Liver (tissue), 9 donors: ENCODE measurements around the gene TEX9. TPM values are rescaled to one million over a fixed set of nuclear protein-coding genes. Genes with fewer than 3 reads are reported as not detected.
"Not testable (repeated sequence)": the region's sequence is repeated elsewhere in the genome, so short reads cannot be mapped to it uniquely, and the experiment has no call there.

ENCODE experiments used
- DNase-seq: peaks from one replicate; pipeline ENCODE4 v3.0.0-alpha.2; 2017; ENCODE audit warnings: low spot score
- H3K27ac ChIP-seq, 2 donors: one replicate each; pipeline ENCODE4 v1.7.0; 2013; ENCODE audit warnings: inconsistent platforms in 2 of 2, low read length in 2 of 2, control low read depth in 1 of 2, low read depth in 1 of 2, mild to moderate bottlenecking in 1 of 2
- H3K27me3 ChIP-seq, 4 donors: one replicate each; pipeline versions ENCODE4 v1.6.1 to v1.7.0; 2013; ENCODE audit warnings: low read length in 3 of 4, inconsistent platforms in 1 of 4, mild to moderate bottlenecking in 1 of 4, moderate library complexity in 1 of 4; ENCODE audit not compliant: control insufficient read depth in 4 of 4, insufficient read depth in 4 of 4
- H3K36me3 ChIP-seq, 4 donors: one replicate each; pipeline versions ENCODE4 v1.6.1 to v1.7.0; 2013; ENCODE audit warnings: low read length in 3 of 4, mild to moderate bottlenecking in 3 of 4, low read depth in 1 of 4, moderate library complexity in 1 of 4; ENCODE audit not compliant: control insufficient read depth in 4 of 4, insufficient read depth in 3 of 4
- H3K4me1 ChIP-seq, 4 donors: one replicate each; pipeline versions ENCODE4 v1.6.1 to v1.7.0; 2013; ENCODE audit warnings: low read length in 3 of 4, mild to moderate bottlenecking in 3 of 4, moderate library complexity in 1 of 4; ENCODE audit not compliant: control insufficient read depth in 4 of 4, insufficient read depth in 4 of 4
- H3K4me3 ChIP-seq, 3 donors: one replicate each; pipeline versions ENCODE4 v1.6.1 to v1.7.0; 2013; ENCODE audit warnings: low read length in 3 of 3, control low read depth in 1 of 3, low read depth in 1 of 3, mild to moderate bottlenecking in 1 of 3
- H3K9ac ChIP-seq, 2 donors: one replicate each; pipeline ENCODE4 v1.7.0; 2013; ENCODE audit warnings: low read length in 2 of 2, mild to moderate bottlenecking in 2 of 2, moderate library complexity in 2 of 2, control low read depth in 1 of 2, low read depth in 1 of 2
- H3K9me3 ChIP-seq, 4 donors: one replicate each; pipeline versions ENCODE4 v1.6.1 to v1.7.0; 2013; ENCODE audit warnings: low read length in 3 of 4; ENCODE audit not compliant: control insufficient read depth in 4 of 4
- ATF3 ChIP-seq: IDR thresholded peaks from 2 replicates; pipeline ENCODE4 v1.6.1; 2016; ENCODE audit warnings: antibody characterized with exemption
- CTCF ChIP-seq: fragments of 150-350 bp; IDR thresholded peaks from 2 replicates; pipeline ENCODE4 v1.5.1; 2017; ENCODE audit warnings: improper control_type of control experiment, low read depth, low read length; ENCODE audit not compliant: missing input control
- EGR1 ChIP-seq, 2 donors: IDR thresholded peaks; 2 replicates each; pipeline ENCODE4 v1.6.1; 2016 to 2018; ENCODE audit warnings: antibody characterized with exemption in 2 of 2, low read depth in 2 of 2
- FOXA1 ChIP-seq: IDR thresholded peaks from 2 replicates; pipeline ENCODE4 v1.6.1; 2016; ENCODE audit warnings: antibody characterized with exemption
- FOXA2 ChIP-seq: IDR thresholded peaks from 2 replicates; pipeline ENCODE4 v1.6.1; 2016; ENCODE audit warnings: antibody characterized with exemption
- GABPA ChIP-seq, 2 donors: IDR thresholded peaks in 1 of 2; conservative IDR thresholded peaks in 1 of 2; 2 replicates each; pipeline ENCODE4 v1.6.1; 2016; ENCODE audit warnings: antibody characterized with exemption in 2 of 2, mild to moderate bottlenecking in 1 of 2, moderate library complexity in 1 of 2
- HNF4A ChIP-seq, 2 donors: conservative IDR thresholded peaks; 2 replicates each; pipeline ENCODE4 v1.6.1; 2016; ENCODE audit warnings: antibody characterized with exemption in 2 of 2, mild to moderate bottlenecking in 2 of 2
- JUND ChIP-seq, 2 donors: IDR thresholded peaks; 2 replicates each; pipeline ENCODE4 v1.6.1; 2016; ENCODE audit warnings: antibody characterized with exemption in 2 of 2
- NR2F2 ChIP-seq: IDR thresholded peaks from 2 replicates; pipeline ENCODE4 v1.6.1; 2016; ENCODE audit warnings: antibody characterized with exemption
- RAD21 ChIP-seq, 2 donors: IDR thresholded peaks; 2 replicates each; pipeline ENCODE4 v1.6.1; 2016; ENCODE audit warnings: antibody characterized with exemption in 2 of 2, mild to moderate bottlenecking in 2 of 2
- REST ChIP-seq: IDR thresholded peaks from 2 replicates; pipeline ENCODE4 v1.6.1; 2016; ENCODE audit warnings: antibody characterized with exemption, mild to moderate bottlenecking
- RXRA ChIP-seq, 2 donors: IDR thresholded peaks; 2 replicates each; pipeline ENCODE4 v1.6.1; 2017 to 2018; ENCODE audit warnings: antibody characterized with exemption in 2 of 2, mild to moderate bottlenecking in 1 of 2
- SP1 ChIP-seq: IDR thresholded peaks from 2 replicates; pipeline ENCODE4 v1.6.1; 2018; ENCODE audit warnings: antibody characterized with exemption, mild to moderate bottlenecking
- TAF1 ChIP-seq: conservative IDR thresholded peaks from 2 replicates; pipeline ENCODE4 v1.6.1; 2016; ENCODE audit warnings: antibody characterized with exemption, mild to moderate bottlenecking
- YY1 ChIP-seq: IDR thresholded peaks from 2 replicates; pipeline ENCODE4 v1.6.1; 2016; ENCODE audit warnings: antibody characterized with exemption, mild to moderate bottlenecking
- ZBTB33 ChIP-seq: IDR thresholded peaks from 2 replicates; pipeline ENCODE4 v1.6.1; 2016; ENCODE audit warnings: antibody characterized with exemption
- WGBS: extraction: QIAGEN DNeasy Blood & Tissue Kit; methylation state at CpG from one replicate; pipeline ENCODE4 v1.1.7; 2013; 5-methylcytosine and 5-hydroxymethylcytosine counted together
- polyA plus RNA-seq, 2 donors: library from polyadenylated mRNA; stranded (reverse) in 1 of 2; unstranded in 1 of 2; fragments of 200-250 nt in 1 of 2; fragments of >200 nt in 1 of 2; fragmentation: Nextera tagmentation in 1 of 2; extraction: Ambion mirVana in 1 of 2; gene quantifications; one replicate each; pipeline versions ENCODE4 v1.2.1 to v1.2.3, GENCODE V29; 2013 to 2015
- total RNA-seq, 2 donors: library from RNA; depleted of rRNA; stranded (reverse); fragments of >200 nt; gene quantifications; one replicate each; pipeline ENCODE4 v1.2.3, GENCODE V29; 2014
- donor health status: healthy.
- donor health status: healthy.
- donor health status: healthy.
- donor health status: healthy.
- donor health status: healthy.

TEX9 gene
- total and polyA plus RNA-seq, 4 donors: 0.48 to 1.4 (median 0.90) TPM

- TF ChIP-seq SP1 (no peak), RXRA (IDR thresholded peaks at IDR 0.05) (no peak), ZBTB33 (no peak), TAF1 (no peak), ATF3 (no peak), FOXA2 (no peak)
- no peak for DNase-seq
- Histone ChIP-seq H3K9ac (no peak overlapping the region), H3K36me3 (no peaks in the 10 kb centered on the region), H3K9me3 (no peaks in the 10 kb centered on the region), H3K4me3 (no peak overlapping the region), H3K27me3 (no peaks in the 10 kb centered on the region), H3K4me1 (no peaks in the 10 kb centered on the region), H3K27ac (no peak overlapping the region)
- 87% methylated on average over 1 of the region's 1 CpG for WGBS
Observed at GRCh38 chr15:56394909-56395308, 29.7 kb downstream of the TEX9 start.

GRCh38 chr15:56397325-56397724 is 32.1 kb downstream of the TEX9 start:
- not testable (repeated sequence) for H3K27ac ChIP-seq, H3K4me1 ChIP-seq, H3K36me3 ChIP-seq, H3K9ac ChIP-seq, DNase-seq, H3K27me3 ChIP-seq, H3K4me3 ChIP-seq, H3K9me3 ChIP-seq
- 98% methylated on average over 3 of the region's 3 CpGs for WGBS

- WGBS: 97% methylated on average over 11 of the region's 11 CpGs
- H3K27me3 ChIP-seq, H3K9me3 ChIP-seq, H3K9ac ChIP-seq, H3K27ac ChIP-seq, H3K4me3 ChIP-seq, H3K36me3 ChIP-seq, H3K4me1 ChIP-seq, DNase-seq: not testable (repeated sequence)
Observed at GRCh38 chr15:56399209-56399608, 34.0 kb downstream of the TEX9 start.

- TF ChIP-seq REST (no peak), FOXA1 (no peak), RAD21 (IDR thresholded peaks at IDR 0.05) (no peak), RXRA (IDR thresholded peaks at IDR 0.05) (no peak), NR2F2 (no peak), YY1 (no peak), TAF1 (no peak), GABPA (IDR thresholded peaks at IDR 0.05 in 1 of 2, conservative IDR thresholded peaks at IDR 0.05 in 1 of 2) (no peak), FOXA2 (no peak), CTCF (no peak), SP1 (no peak), ATF3 (no peak), EGR1 (IDR thresholded peaks at IDR 0.05; ENCODE audit: low read depth in 2 of 2) (no peak), JUND (IDR thresholded peaks at IDR 0.05) (no peak), HNF4A (conservative IDR thresholded peaks at IDR 0.05) (no peak)
- Histone ChIP-seq H3K9ac (no peak overlapping the region), H3K27ac (no peak overlapping the region), H3K9me3 (no peaks in the 10 kb centered on the region), H3K4me3 (no peak overlapping the region), H3K4me1 (no peaks in the 10 kb centered on the region), H3K27me3 (no peaks in the 10 kb centered on the region), H3K36me3 (no peaks in the 10 kb centered on the region)
- DNase-seq: no peak
Observed at GRCh38 chr15:56410721-56411120, 45.5 kb downstream of the TEX9 start.
